A673 (cell line): ENCODE data around the gene PIK3AP1.

Source experiments
- EZH2 ChIP-seq: fragments of 200-600 bp; sonication (generic); IDR thresholded peaks from 2 replicates; pipeline ENCODE4 v1.6.1; 2017; ENCODE audit warnings: borderline replicate concordance, low read depth, mild to moderate bottlenecking, mixed read lengths, antibody characterized with exemption, low read length; ENCODE audit not compliant: poor library complexity, severe bottlenecking
- TF ChIP-seq, protein P1 (sequence below): fragments of 300-800, 200-600 bp; sonication (generic); conservative IDR thresholded peaks from 2 replicates; pipeline ENCODE4 v1.5.1; 2017; ENCODE audit warnings: low read depth, mild to moderate bottlenecking, antibody characterized with exemption, low read length, moderate library complexity, mixed read lengths

DNA sequence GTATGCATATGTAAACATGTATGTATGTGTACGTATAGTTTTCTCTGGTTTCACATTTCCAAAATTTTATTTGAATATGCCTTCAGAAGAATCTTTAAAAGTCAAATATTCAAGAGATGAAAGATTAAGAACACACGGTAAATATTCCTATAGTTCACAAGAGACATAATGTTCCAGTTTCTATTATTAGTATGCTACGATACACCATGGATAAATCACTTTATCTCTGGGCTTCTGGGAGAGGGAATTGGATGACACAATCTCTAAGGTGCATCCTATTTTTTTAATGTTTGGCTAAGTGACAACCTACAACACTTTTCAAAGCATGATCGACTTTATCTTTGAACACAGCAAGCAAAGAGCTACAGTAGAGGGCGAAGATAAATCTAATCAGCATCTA, 147.3 kb downstream of the PIK3AP1 start:
- TF ChIP-seq, protein P1, sequence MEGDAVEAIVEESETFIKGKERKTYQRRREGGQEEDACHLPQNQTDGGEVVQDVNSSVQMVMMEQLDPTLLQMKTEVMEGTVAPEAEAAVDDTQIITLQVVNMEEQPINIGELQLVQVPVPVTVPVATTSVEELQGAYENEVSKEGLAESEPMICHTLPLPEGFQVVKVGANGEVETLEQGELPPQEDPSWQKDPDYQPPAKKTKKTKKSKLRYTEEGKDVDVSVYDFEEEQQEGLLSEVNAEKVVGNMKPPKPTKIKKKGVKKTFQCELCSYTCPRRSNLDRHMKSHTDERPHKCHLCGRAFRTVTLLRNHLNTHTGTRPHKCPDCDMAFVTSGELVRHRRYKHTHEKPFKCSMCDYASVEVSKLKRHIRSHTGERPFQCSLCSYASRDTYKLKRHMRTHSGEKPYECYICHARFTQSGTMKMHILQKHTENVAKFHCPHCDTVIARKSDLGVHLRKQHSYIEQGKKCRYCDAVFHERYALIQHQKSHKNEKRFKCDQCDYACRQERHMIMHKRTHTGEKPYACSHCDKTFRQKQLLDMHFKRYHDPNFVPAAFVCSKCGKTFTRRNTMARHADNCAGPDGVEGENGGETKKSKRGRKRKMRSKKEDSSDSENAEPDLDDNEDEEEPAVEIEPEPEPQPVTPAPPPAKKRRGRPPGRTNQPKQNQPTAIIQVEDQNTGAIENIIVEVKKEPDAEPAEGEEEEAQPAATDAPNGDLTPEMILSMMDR = no peak
- no peak for TF ChIP-seq EZH2
